GM18508 (cell line): ENCODE measurements around the gene TMEM63B.
"Not testable (repeated sequence)": the region's sequence is repeated elsewhere in the genome, so short reads cannot be mapped to it uniquely, and the experiment has no call there.

Experiments used
- ATAC-seq: cut with Tn5 transposase; IDR thresholded peaks from one replicate; pipeline ENCODE4 v1.9.1; 2021; ENCODE audit warnings: moderate number of reproducible peaks; ENCODE audit not compliant: insufficient read depth, unreplicated experiment

TMEM63B gene

DNA sequence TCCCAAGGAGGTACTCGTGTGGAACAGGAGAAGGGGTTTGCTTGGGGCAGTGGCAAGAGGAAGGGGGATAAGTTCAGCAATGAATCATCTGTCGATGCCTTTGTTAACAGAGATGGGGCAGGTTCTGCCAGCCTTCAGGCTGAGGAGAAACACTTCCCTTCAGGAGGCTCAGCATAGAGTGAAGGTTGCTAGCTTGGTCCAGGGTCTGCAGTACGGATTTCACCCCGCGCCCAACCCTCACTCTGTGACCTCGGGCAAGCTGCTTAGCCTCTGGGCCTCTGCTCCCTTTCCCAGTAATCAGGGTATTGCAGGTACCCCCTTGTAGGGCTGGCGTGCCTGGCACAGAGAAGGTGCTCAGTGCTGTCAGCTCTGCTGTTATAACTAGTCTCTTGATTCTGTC is 38.8 kb downstream of the TMEM63B start:
- no peak for ATAC-seq

DNA sequence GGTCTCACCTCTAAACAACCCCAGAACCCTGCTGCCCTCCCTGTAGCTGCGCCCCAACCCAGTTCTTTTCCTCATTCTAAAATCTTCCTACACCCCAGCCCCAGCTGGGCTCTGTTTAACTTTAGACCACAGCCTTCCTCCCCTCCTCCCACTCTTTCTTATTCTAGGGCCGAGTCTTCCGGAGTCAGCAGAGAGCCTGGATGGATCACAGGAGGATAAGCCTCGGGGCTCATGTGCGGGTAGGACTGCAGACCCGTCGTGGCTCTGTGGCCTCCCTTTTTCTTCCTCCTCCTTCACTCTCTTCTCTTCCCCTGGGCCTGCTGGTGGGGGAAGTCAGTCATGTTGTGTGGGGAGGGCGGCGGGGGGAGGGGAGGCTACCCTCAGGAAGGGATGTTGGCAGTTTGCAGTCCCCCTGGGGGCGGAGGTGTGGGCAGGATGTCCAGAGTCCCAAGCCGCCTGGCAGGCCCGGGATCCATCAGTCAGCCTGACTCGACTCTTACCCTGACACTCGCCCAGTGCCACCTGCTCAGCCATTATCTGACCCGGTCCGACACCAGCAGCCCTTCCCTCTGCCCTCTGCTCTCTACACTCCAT is 39.3 kb downstream of the TMEM63B start:
- no peak for ATAC-seq

DNA sequence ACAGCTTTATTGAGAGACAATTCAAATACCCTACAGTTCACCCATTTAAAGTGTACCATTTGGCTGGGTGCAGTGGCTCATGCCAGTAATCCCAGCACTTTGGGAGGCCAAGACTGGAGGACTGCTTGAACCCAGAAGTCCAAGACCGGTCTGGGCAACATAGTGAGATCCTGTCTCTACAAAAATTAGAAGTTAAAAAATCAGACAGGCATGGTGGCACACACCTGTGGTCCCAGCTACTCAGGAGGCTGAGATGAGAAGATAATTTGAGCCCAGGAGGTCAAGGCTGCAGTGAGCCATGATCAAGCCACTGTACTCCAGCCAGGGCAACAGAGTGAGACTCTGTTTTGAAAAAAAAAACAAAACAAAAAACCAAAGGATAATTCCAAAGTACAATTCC is 40.2 kb downstream of the TMEM63B start:
- no peak for ATAC-seq

DNA sequence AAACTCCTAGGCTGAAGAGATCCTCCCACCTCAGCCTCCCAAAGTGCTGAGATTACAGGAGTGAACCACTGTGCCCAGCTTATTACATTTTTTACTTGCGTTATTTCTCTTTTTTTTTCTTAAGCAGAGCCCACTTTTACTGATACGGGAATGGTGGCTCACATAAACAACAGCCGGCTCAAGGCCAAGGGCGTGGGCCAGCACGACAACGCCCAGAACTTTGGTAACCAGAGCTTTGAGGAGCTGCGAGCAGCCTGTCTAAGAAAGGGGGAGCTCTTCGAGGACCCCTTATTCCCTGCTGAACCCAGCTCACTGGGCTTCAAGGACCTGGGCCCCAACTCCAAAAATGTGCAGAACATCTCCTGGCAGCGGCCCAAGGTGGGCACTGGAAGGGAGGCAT is 41.8 kb downstream of the TMEM63B start:
- no peak for ATAC-seq

DNA sequence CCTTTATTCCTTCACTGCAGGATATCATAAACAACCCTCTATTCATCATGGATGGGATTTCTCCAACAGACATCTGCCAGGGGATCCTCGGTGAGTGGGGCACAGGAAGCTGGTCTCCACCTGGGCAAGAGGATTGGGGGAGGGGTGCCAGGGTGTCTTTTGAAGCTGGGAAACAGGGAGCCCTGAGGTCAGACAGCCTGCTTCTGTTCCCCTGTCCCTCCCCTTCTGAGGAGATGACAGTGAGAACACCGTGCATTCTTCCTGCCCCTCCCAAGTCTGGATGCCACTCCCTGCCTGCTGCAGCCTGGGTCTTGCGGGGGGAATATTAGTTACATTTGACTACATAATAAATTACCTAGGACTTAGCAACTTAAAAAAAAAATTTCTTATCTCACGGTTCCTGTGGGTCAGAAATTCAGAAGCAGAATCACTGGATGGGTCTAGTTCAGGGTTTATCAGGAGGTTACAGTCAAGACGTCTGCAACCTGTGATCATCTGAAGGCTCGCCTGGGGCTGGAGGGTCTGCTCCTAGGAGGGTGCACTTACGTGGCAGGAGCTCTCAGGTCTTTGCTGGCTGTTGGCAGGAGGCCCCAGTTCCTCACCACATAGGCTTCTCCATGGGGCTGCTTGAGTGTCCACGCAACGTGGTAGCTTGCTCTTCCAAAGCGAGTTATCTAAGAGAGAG is 42.7 kb downstream of the TMEM63B start:
- ATAC-seq, result no peak

DNA sequence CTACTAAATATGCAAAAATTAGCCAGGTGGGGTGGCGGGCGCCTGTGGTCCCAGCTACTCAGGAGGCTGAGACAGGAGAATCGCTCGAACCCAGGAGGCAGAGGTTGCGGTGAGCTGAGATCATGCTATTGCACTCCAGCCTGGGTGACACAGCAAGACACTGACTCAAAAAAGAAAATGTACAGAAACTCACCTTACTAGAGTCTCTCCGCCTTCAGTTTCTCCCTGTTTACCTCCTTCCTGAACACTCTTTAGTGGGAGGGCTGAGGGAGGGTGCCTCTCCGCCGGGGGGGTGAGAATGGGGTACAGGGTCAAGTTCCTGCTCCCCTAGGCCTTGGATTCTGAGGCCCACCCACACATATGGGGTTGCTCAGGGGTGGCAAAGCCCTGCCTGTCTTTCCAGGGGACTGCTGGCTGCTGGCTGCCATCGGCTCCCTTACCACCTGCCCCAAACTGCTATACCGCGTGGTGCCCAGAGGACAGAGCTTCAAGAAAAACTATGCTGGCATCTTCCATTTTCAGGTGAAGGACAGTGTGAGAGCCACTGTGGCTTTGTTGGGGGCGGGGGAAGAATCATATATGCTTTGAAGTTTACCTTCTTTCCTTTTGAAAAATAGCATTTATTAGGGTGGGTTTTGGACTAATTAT is 44.7 kb downstream of the TMEM63B start:
- ATAC-seq, result no peak

DNA sequence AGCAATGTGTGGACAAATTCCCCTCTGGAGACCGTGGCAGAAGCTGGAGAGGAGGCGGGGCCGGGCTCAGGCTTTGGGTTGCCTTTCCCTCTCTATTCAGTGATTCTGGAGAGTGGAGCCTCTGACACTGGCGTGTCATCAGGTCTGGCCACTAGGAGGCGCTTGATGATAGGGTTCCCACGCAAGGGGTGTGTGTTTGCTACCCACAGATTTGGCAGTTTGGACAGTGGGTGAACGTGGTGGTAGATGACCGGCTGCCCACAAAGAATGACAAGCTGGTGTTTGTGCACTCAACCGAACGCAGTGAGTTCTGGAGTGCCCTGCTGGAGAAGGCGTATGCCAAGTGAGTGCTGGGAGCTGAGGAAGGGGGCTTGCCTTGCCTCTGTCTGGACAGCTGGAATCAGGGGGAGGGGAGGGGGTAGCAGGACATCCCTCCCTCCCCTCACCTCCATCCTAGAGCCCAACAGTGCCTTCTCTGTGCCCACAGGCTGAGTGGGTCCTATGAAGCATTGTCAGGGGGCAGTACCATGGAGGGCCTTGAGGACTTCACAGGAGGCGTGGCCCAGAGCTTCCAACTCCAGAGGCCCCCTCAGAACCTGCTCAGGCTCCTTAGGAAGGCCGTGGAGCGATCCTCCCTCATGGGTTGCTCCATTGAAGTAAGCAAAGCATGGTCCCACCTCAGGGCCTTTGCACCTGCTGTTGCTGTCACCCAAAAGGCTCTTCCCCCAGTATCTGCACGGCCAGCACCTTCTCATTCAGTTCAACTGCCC is 45.6 kb downstream of the TMEM63B start:
- no peak for ATAC-seq

DNA sequence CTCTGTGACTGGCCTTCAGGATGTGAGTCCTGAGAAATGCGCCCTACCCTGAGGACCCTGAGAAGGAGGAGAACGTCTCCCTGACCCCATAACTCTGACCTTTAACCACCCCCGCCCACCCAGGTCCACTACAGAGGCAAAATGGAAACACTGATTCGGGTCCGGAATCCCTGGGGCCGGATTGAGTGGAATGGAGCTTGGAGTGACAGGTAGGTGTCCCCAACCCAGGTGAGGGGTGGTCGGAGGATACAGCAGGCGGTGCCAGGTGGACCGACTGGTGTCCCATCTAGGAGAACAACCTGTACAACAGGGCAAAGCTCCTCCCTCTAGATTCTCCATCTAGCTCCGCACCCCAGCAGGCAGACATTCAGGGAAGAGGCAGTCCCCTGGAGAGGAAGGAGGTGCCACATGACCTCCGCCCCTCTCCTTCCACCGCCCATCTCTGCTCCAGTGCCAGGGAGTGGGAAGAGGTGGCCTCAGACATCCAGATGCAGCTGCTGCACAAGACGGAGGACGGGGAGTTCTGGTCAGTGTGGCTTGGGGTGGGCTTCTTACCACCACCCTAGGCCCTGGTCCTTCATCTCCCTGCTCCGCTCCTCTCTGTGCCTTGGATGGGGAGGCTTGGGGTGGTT is 48.9 kb downstream of the TMEM63B start:
- no peak for ATAC-seq

DNA sequence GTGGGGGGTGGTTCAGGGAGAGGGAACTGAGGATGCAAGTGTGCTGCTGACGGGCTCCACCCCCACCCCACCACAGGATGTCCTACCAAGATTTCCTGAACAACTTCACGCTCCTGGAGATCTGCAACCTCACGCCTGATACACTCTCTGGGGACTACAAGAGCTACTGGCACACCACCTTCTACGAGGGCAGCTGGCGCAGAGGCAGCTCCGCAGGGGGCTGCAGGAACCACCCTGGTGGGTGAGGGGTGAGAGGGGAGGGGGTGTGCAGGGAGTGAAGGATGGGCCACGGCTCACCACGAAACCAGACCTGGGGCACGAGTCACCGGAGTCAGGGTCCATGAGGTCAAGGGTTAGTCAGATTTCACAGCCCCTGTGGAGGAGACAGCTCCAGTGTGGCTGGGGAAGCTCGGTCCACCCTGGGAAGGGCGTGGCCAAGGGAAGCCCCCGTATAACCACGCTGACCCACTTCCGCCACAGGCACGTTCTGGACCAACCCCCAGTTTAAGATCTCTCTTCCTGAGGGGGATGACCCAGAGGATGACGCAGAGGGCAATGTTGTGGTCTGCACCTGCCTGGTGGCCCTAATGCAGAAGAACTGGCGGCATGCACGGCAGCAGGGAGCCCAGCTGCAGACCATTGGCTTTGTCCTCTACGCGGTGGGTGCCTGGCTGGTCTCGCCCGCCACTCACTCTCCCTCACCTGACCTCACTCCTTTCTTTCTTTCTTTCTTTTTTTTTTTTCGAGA is 49.6 kb downstream of the TMEM63B start:
- ATAC-seq, result no peak

DNA sequence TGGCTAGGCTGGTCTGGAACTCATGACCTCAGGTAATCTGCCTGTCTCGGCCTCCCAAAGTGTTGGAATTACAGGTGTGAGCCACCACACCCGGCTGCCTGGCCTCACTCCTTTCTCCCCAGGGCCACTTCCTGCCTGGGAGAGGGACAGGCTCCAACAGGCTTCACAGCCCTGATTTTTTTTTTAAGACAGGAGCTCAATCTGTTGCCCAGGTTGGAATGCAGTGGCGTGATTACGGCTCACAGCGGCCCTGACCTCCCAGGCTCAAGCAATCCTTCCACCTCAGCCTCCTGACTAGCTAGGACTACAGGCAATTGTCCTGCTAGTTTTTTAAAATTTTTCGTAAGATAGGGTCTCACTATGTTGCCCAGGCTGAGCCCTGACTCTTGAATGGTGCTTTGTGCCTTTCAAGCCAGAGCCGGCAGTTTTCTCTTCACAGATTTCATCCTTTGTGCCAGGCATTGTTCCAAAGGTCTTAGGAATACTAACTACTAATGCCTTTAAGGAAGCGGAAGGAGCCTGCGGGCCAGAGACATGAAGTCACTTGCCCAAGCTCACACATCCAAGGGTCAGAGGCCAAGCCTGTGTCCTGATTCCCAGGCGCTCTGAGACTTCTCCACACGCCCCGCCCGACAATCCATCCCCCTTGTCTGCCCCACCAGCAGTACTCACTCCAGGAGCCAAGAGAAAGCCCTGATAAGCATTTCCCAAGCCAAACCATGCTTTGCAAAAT is 50.5 kb downstream of the TMEM63B start:
- no peak for ATAC-seq

DNA sequence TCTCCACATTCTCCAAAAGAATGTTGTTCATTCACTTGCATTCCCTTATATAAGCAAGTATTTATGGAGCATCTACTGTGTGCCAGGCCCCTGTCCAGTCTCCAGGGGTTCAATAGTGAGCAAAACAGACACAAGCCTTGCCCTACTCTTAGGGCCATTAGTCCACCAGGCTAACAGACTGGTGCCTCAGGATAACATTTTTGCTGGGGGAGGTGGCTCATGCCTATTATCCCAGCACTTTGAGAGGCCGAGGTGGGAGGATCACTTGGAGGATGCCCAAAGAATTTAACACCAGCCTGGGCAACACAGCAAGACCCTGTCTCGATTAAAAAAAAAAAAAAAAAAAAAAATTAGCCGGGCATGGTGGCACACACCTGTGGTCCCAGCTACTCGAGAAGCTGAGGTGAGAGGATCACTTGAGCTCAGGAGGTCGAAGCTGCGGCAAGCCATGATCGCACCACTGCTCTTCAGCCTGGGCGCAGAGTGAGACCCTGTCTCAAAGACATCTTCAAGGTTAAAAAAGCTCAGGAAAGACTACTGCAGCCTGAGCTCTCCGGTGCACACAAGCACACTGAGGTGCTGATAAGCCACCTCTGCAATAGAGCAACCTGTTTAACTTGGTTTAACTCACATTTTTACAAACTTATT is 51.2 kb downstream of the TMEM63B start:
- no peak for ATAC-seq

DNA sequence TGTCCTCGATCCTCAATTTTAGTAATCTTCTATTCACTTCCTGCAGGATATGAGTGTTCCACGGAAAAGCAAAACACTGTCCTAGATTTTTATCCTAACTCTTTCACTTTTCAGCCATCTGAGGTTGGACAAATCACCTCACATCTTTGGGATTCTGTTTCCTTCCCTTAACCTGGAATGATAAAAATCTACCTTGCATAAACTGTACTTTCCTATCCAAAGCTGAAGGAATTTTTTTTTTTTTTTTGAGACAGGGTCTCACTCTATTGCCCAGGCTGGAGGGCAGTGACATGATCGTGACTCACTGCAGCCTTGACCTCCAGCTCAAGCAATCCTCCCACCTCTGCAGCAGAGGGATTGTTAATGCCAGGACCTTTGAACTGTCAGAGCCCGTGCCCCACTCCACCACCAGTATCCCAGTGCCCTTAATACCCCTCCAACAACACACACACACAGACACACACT is 51.8 kb downstream of the TMEM63B start:
- no peak for ATAC-seq

DNA sequence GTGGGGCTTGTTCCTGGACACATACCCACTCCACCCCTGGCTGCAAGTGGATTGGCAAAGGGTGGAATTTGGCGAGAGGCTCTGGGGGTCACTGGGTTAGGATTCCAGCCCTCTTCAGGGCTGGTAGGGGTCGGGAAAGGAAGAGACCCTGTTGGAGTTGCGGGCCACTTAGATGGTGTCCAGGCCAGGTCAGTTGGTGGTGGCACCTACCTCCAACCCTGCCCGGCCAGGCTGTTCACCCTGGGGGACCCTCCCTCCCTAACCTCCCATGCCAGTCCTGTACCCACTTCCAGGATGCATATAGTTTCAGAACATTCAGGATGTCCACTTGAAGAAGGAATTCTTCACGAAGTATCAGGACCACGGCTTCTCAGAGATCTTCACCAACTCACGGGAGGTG is 52.3 kb downstream of the TMEM63B start:
- no peak for ATAC-seq

DNA sequence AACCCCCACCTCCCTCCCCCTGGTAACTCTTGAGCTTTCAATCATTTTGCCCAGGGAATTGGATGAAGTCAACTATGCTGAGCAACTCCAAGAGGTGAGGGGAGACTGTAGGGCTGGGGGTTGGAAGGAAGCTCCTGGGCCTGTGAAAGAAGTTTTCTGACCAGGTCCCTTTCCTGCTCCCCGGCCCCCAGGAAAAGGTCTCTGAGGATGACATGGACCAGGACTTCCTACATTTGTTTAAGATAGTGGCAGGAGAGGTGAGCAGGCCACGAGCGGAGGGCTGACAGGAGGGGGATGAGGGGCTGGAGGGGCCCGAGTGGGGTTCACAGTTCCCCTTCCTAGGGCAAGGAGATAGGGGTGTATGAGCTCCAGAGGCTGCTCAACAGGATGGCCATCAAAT is 53.1 kb downstream of the TMEM63B start:
- ATAC-seq, result no peak

DNA sequence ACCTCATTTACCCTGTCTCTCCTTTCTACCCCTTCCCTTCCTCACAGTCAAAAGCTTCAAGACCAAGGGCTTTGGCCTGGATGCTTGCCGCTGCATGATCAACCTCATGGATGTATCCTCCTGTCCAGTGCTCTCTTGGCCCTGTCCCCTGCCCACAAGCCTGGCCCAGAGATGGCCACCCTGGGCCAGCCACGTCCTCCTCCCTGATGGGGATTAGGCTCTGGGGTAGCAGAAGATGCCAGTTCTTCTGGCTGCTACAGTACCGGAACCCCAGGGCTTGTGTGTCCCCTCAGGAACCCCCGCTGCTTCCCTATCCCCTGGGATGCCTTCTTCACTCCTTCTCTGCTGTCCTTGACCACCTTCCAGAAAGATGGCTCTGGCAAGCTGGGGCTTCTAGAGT is 53.5 kb downstream of the TMEM63B start:
- ATAC-seq, result no peak

DNA sequence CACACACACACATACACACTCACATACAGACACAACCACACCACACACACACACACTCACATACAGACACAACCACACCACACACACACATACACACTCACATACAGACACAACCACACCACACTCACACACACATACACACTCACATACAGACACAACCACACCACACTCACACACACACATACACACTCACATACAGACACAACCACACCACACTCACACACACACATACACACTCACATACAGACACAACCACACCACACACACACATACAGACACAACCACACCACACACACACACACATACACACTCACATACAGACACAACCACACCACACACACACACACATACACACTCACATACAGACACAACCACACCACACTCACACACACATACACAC is 54.4 kb downstream of the TMEM63B start:
- ATAC-seq, result not testable (repeated sequence)

DNA sequence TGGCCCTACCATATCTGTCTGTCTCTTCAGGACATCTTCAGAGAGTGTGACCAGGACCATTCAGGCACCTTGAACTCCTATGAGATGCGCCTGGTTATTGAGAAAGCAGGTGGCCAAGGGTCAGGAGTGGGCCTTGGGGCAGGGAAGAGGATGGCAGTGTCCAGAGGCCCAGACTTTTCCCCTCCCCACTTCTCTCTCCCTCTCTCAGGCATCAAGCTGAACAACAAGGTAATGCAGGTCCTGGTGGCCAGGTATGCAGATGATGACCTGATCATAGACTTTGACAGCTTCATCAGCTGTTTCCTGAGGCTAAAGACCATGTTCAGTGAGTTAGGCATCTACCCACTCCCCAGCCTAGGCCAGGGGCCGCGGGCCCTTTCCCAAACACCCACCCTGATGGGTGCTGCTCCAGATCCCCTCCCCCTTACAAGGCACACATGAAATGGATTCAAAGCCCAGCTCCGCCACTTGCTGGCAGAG is 55.6 kb downstream of the TMEM63B start:
- ATAC-seq, result no peak

DNA sequence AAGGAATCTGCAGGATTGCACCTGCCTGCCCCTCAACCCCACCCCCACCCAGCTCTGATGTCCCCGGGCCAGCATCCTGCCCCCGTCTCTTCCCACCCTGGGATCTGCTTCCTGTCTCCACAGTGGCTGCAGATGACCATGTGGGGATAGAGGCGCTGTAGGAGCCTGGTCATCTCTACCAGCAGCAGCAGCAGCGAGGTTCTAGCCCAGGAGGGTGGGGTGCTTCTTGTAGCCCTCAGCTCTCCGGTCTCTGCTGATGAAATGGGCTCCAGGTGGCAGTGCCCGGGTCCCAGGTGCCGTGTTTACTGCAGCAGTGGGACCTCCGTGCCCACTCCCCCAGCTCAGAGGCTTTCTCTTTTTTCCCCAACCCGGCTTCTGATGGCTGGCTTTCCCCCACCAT is 56.4 kb downstream of the TMEM63B start:
- ATAC-seq, result no peak

DNA sequence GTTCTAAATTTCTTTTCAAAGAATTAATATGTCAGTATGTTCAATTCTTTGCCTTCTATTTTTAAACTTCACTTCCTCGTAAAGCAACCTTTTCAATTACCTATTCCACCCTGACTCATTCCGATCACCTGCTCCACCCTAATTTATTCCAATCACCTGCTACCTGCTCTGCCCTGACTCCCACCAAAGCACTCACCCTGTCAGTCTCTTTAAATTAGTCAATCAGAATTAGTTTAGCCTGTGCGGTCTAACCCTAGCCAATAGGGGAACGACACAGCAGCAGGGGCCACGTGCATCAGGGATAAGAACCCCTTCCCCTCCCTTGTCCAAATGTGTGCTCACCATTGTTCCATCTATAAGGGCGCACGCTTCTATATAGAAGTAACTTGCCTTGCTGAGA is 58.0 kb downstream of the TMEM63B start:
- ATAC-seq, result not testable (repeated sequence)
